Osteocyte (in vitro differentiated cells): ENCODE results near the gene ARHGAP10. TPM values are rescaled to one million over a fixed set of nuclear protein-coding genes. Genes with fewer than 3 reads are reported as not detected.

Source experiments
- DNase-seq: peaks from one replicate; pipeline ENCODE4 v3.0.0; 2021; ENCODE audit warnings: mixed read lengths; ENCODE audit not compliant: unreplicated experiment; ENCODE audit errors: extremely low spot score
- H3K27ac Mint-ChIP-seq: one replicate; pipeline ENCODE4 v1.8.0; 2021; ENCODE audit warnings: mild to moderate bottlenecking, mixed read lengths; ENCODE audit not compliant: unreplicated experiment
- H3K27me3 Mint-ChIP-seq: one replicate; pipeline ENCODE4 v1.8.0; 2021; ENCODE audit warnings: mixed read lengths; ENCODE audit not compliant: unreplicated experiment
- H3K36me3 Mint-ChIP-seq: one replicate; pipeline ENCODE4 v1.8.0; 2021; ENCODE audit warnings: mixed read lengths; ENCODE audit not compliant: unreplicated experiment
- H3K4me1 Mint-ChIP-seq: one replicate; pipeline ENCODE4 v1.8.0; 2021; ENCODE audit warnings: mixed read lengths; ENCODE audit not compliant: unreplicated experiment
- H3K4me3 Mint-ChIP-seq: one replicate; pipeline ENCODE4 v1.8.0; 2021; ENCODE audit warnings: mild to moderate bottlenecking, moderate library complexity, mixed read lengths; ENCODE audit not compliant: unreplicated experiment
- H3K9me3 Mint-ChIP-seq: one replicate; pipeline ENCODE4 v1.8.0; 2021; ENCODE audit warnings: mixed read lengths; ENCODE audit not compliant: unreplicated experiment
- total RNA-seq: library from RNA; stranded (reverse); gene quantifications from 2 replicates; pipeline ENCODE4 v1.2.1, GENCODE V29; 2021
- TF ChIP-seq, protein P1 (sequence below): fragments of 200-600 bp; sonication (generic); IDR thresholded peaks from 2 replicates; pipeline ENCODE4 v1.5.0; 2021; ENCODE audit warnings: antibody characterized with exemption, mild to moderate bottlenecking, moderate library complexity

The ARHGAP10 gene
- total RNA-seq, 1 donor from 2014 or later: 121 TPM

DNA sequence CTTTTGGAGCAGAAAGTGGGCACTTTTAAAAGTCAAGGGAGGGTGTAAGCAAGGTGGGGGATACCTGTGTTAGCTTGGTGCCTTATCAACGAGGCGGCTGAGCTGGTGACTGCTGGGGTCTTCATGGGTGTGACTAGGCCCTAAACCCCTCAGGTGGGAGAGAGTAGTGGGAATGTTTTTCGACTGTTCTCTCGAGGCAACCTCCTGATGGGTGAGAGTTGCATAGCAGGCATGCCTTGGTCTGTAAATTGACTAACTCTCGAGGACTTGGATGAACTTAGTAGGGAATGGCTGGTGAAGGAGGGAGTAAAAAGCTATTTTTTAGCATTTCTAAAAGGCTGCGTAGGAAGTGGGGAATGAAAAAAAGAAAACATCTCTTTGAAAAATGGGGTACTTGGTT, 80.0 kb downstream of the ARHGAP10 start:
- H3K4me3 Mint-ChIP-seq: no peak overlapping the region
- TF ChIP-seq, protein P1, sequence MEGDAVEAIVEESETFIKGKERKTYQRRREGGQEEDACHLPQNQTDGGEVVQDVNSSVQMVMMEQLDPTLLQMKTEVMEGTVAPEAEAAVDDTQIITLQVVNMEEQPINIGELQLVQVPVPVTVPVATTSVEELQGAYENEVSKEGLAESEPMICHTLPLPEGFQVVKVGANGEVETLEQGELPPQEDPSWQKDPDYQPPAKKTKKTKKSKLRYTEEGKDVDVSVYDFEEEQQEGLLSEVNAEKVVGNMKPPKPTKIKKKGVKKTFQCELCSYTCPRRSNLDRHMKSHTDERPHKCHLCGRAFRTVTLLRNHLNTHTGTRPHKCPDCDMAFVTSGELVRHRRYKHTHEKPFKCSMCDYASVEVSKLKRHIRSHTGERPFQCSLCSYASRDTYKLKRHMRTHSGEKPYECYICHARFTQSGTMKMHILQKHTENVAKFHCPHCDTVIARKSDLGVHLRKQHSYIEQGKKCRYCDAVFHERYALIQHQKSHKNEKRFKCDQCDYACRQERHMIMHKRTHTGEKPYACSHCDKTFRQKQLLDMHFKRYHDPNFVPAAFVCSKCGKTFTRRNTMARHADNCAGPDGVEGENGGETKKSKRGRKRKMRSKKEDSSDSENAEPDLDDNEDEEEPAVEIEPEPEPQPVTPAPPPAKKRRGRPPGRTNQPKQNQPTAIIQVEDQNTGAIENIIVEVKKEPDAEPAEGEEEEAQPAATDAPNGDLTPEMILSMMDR: no peak
- no peaks in the 10 kb centered on the region for H3K27me3 Mint-ChIP-seq
- H3K9me3 Mint-ChIP-seq: no peaks in the 10 kb centered on the region
- peaks cover 88% of the 10 kb centered on the region for H3K4me1 Mint-ChIP-seq
- peak overlapping the region; percentile 46 for H3K27ac Mint-ChIP-seq
- H3K36me3 Mint-ChIP-seq: peaks cover 6% of the 10 kb centered on the region
- DNase-seq: no peak

DNA sequence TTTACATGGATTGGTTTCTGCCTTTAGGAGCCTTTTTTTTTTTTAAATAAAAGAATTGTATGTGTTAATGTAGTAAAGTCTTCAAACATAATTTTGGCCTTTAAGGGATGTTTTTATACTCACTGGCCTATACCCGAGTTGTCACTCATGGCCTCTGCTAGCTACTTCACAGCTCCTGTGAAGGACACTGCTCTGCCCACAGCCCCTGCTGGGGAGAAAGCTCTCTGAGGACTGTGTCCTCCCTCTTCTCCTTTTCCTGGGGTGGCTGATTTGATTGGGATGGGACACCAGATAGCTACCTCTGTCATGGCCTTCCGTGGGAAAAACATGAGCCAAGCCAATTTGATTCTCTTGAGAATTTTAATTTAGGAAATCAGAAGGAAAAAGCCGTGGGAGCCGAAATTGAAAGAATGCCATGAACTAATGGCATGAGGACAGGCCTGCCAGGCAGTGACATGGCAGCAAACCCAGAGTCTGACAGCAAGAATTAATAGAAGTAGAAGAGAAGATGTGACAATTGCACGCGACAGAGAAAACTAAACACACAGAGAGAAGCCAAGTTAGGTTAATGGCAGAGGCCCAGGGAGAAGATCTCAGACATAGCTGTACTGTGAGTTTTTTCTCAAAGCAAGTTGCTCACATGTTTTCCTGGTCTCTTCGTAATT, 81.4 kb downstream of the ARHGAP10 start:
- Mint-ChIP-seq H3K27ac (peak overlapping the region; percentile 62), H3K9me3 (no peaks in the 10 kb centered on the region), H3K27me3 (no peaks in the 10 kb centered on the region), H3K36me3 (peaks cover 6% of the 10 kb centered on the region), H3K4me3 (no peak overlapping the region), H3K4me1 (peaks cover 86% of the 10 kb centered on the region)
- DNase-seq: no peak
- TF ChIP-seq, protein P1: no peak

DNA sequence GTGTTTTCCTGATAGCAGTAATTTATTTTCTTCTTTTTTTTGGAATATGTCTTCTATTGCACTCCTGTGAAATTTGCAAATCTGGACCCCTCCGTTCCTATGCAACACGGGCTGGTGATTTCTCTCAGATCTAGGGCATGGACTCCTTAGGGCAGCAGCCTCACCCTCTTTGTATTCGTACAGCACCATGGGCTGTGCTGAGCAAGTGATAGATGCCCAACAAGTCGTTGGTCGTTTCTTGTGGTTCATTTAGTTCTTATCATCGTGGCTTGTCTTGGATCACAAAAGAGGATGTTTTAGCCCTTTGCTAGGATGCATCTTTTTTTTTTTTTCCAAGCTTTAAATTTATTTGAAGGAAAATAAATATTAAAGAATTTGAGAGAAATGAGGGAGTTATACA, 82.1 kb downstream of the ARHGAP10 start:
- no peak overlapping the region for H3K4me3 Mint-ChIP-seq
- TF ChIP-seq, protein P1: no peak
- H3K9me3 Mint-ChIP-seq: no peaks in the 10 kb centered on the region
- no peak for DNase-seq
- H3K27me3 Mint-ChIP-seq: no peaks in the 10 kb centered on the region
- H3K27ac Mint-ChIP-seq: peak overlapping the region; percentile 62
- H3K4me1 Mint-ChIP-seq: peaks cover 78% of the 10 kb centered on the region
- peaks cover 6% of the 10 kb centered on the region for H3K36me3 Mint-ChIP-seq

DNA sequence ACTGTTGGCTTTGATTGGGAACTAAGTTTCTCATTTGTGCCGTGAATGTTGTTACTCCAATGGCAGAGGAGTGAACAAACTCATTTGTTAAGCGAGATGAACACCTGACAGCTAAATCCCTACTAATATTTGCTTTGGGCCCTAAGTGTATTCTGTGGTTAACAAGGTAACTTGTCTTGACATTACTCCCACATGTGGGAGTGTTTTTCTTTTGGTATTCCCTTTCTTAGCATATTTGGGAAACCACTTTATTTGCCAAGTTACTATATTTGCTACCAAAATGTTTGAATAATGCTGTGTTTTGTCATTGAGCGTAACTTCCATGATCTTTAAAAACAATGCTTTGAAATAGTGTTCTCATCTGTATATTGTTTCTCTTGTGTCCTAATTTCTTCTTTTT, 82.5 kb downstream of the ARHGAP10 start:
- TF ChIP-seq, protein P1: no peak
- H3K36me3 Mint-ChIP-seq: peaks cover 4% of the 10 kb centered on the region
- H3K4me3 Mint-ChIP-seq: no peak overlapping the region
- no peak for DNase-seq
- no peaks in the 10 kb centered on the region for H3K27me3 Mint-ChIP-seq
- peaks cover 76% of the 10 kb centered on the region for H3K4me1 Mint-ChIP-seq
- H3K27ac Mint-ChIP-seq: peak overlapping the region; percentile 62
- H3K9me3 Mint-ChIP-seq: no peaks in the 10 kb centered on the region

DNA sequence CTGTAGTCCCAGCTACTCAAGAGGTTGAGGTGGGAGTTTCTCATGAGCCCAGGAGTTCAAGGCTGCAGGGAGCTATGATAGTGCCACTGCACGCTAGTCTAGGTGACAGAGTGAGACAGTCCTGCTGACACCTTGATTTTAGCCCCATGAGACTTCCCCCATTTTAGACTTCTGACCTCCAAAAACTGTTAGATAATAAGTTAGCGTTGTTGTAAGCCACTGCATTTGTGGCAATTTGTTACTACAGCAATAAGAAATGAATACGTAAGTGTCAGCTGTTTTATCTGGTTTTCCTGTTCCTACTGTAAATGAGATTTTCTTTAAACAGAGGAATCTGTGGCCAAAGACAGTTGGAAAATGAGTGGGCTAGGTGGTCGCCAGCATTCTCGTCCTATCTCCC, 83.9 kb downstream of the ARHGAP10 start:
- Mint-ChIP-seq H3K4me3 (no peak overlapping the region), H3K27ac (peak overlapping the region; percentile 21), H3K27me3 (no peaks in the 10 kb centered on the region), H3K36me3 (peaks cover 6% of the 10 kb centered on the region), H3K4me1 (peaks cover 67% of the 10 kb centered on the region), H3K9me3 (no peaks in the 10 kb centered on the region)
- no peak for DNase-seq
- TF ChIP-seq, protein P1: no peak
